Measurements from ENCODE around the gene NPAS1.

NPAS1 gene, protein sequence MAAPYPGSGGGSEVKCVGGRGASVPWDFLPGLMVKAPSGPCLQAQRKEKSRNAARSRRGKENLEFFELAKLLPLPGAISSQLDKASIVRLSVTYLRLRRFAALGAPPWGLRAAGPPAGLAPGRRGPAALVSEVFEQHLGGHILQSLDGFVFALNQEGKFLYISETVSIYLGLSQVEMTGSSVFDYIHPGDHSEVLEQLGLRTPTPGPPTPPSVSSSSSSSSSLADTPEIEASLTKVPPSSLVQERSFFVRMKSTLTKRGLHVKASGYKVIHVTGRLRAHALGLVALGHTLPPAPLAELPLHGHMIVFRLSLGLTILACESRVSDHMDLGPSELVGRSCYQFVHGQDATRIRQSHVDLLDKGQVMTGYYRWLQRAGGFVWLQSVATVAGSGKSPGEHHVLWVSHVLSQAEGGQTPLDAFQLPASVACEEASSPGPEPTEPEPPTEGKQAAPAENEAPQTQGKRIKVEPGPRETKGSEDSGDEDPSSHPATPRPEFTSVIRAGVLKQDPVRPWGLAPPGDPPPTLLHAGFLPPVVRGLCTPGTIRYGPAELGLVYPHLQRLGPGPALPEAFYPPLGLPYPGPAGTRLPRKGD

GRCh38 chr19:47019431-47020041 lies at the start of gene NPAS1:
TSS of gene NPAS1 (plus strand) at chr19:47019837. CDS start at chr19:47021048, 1,211 bp downstream.
- DNase-seq: no peak

- no peak for DNase-seq
Measured at GRCh38 chr19:46970815-46971214, 48.8 kb upstream of the NPAS1 start.

GRCh38 chr19:46972311-46972710 lies 47.3 kb upstream of the NPAS1 start:
- no peak for DNase-seq

DNA sequence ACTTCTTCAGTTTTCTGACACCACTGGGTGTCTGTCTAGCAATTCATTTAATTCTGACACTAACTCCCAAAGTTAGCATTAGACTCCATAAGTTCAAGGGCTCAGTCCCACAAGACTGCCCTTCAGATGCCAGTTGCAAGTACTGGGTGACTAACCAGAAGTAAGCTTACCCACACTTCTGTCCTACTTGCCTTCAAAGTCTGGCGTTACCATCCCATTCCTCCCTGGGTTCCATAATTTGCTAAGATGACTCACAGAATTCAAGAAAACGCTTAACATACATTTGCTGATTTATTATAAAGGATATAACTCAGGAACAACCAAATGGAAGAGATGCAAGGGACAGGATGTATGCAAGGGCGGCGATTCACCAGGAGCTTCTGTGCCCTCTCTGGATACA lies 45.5 kb upstream of the NPAS1 start:
- DNase-seq: no peak

- peak; percentile 59 for DNase-seq
Measured at GRCh38 chr19:46975011-46975924, 44.4 kb upstream of the NPAS1 start.

- peak; percentile 89 for DNase-seq
Measured at GRCh38 chr19:46975925-46976782, 43.5 kb upstream of the NPAS1 start.

DNA sequence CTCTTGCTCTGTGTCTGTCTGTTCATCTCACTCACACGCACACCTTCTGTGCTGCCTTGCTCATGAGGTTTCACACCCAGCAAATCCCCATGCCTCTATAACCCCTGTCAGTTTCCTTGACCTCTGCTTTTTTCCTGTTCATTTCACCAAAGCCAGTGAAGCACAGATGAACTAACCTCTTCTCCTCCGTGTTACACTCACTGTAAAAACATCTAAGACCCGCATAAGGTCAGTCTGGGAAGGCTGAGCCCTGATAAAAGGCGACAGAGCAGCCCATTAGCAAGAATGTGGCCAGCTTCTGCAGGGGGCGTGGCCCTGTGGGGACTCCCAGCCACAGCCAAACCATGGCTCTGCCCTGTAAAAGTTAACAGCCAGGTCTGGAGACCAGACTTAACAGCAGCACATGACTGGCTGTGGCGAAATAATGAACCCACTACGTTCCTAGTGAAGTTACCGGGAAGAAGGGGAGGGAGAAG lies 42.8 kb upstream of the NPAS1 start:
- no peak for DNase-seq

DNA sequence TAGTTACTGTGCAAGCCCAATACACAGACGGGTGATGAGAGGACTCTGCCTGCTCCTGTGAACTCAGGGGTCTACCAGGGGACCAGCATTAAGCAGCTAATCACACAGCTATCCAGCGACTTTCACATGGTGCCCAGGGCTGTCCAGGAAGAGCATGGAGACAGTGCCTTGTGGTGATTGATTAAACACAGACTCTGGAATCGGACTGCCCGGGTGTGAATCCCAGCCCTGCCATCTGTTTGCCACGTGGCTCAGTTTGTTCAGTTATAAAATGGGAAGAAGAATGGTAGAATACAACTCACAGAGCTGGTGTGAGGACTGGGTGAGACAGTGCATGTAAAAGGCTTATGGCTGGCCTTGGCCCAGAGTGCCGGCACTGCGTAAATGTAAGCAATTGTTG lies 42.1 kb upstream of the NPAS1 start:
- no peak for DNase-seq

DNA sequence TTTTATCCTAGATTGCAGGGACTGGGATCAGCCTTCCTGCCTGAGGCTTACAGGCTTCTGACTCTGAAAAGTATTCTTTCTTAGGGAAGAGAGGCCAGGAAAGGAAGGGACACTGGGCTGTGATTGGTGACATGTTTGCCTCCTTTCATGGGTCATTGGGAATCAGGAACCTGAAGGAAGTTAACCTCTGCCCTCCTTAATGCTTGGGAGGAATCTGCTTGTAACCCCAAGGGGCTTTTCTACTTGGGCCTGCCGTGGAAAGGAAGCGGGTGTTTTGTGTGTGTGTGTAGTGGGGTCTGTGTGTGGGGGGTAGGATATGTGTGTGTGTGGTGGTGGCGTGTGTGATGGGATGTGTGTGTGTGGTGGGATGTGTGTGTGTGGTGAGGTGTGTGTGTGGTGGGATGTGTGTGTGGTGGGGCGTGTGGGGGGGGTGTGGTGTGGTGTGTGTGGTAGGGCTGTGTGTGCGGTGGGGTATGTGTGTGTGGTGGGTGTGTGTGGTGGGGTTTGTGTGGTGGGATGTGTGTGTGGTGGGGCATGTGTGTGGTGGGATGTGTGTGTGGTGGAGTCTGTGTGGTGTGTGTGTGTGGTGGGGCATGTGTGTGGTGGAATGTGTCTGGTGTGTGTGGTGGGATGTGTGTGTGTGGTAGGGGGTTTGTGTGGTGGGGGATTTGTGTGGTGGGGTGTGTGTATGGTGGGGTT lies 41.3 kb upstream of the NPAS1 start:
- DNase-seq: no peak

- DNase-seq: no peak
Measured at GRCh38 chr19:46979126-46980105, 40.2 kb upstream of the NPAS1 start.

DNA sequence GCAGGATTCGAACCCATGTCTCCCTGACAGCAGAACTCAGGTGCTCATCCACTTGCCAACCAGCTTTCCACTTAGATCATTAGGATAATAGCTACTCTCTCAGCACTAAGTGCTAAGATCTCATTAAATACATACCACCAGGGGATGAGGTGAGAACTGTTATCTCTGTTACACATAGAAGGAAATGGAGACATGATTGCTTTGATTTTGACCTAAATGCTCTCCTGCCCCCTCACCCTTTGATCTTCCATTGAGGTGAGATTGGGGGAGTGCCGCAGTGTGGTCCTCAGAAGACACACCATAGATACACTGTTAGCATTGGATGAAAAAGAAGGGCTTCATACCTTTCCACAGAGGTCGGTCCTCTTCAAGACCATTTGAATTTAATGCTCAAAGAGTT lies 38.9 kb upstream of the NPAS1 start:
- no peak for DNase-seq

- no peak for DNase-seq
Measured at GRCh38 chr19:46981286-46981945, 38.2 kb upstream of the NPAS1 start.

- DNase-seq: no peak
Measured at GRCh38 chr19:46983097-46983496, 36.5 kb upstream of the NPAS1 start.

DNA sequence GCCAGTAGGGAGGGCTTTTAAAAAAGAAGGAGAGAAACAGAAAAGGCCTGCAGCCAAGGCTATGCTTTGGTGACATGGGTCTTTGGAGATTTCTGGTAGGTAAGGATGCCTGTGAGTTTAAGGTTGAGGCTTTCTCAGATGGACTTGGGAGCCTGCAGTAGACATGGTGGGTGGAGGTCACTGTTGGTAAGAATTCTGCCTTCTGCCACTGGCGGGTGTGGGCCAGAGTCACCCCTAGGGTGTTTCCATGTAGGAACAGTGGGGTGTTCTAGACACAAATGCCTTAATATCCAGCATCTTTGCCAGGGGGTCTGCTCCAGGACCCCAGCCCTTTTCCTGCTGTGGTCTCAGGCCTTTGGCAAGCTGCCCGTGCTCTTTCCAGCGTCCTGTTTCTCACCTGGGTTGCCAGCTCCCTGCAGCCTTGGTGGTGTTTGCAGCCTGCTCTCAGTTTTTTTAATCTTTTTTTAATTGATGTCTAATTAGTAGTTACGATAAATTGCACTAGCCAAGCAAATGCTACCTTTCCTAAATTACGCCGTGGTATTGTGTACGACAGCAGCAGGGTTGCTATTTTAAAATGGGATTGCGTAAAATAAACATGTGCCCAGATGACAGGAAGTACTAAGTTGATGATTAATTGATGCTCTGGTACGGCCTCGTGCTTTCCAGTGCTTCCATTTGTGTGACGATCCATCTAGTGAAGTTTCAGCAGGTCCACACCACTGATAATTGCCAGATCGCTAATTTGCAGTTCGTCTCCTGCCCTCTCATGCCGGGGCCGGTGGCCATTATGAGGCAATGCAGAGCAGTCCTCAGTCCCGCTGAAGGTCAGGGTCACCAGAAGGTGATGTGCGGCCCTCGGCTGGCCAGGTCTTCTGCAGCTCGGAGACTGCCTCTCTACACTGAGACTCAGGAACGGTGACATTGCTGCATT lies 35.3 kb upstream of the NPAS1 start:
- DNase-seq: no peak

- DNase-seq: no peak
Measured at GRCh38 chr19:46985542-46986415, 33.9 kb upstream of the NPAS1 start.

GRCh38 chr19:46988614-46989230 lies 30.9 kb upstream of the NPAS1 start:
- no peak for DNase-seq

Measured in right forelimb (tissue), 1 donor.